Psoas muscle (tissue), 8 donors: ENCODE data around the gene DIP2C. TPM values are rescaled to one million over a fixed set of nuclear protein-coding genes. Genes with fewer than 3 reads are reported as not detected.

Source experiments
- ATAC-seq, 4 donors: fragments of 200-7000 bp; cut with Tn5 transposase; one replicate each; pipeline ENCODE4 v1.9.1; 2020; ENCODE audit warnings: moderate library complexity in 3 of 4, mild to moderate bottlenecking in 2 of 4
- DNase-seq, 2 donors: peaks; one replicate each; pipeline ENCODE4 v3.0.0-alpha.2; 2020
- H3K27ac ChIP-seq: fragments of 200-600 bp; one replicate; pipeline ENCODE4 v1.8.0; 2022
- H3K27me3 ChIP-seq, 3 donors: fragments of 200-600 bp in 1 of 3; one replicate each; pipeline versions ENCODE4 v1.6.1 to v1.8.0; 2013 to 2022; ENCODE audit warnings: low read length in 2 of 3, mild to moderate bottlenecking in 2 of 3, moderate library complexity in 1 of 3; ENCODE audit not compliant: insufficient read depth in 3 of 3
- H3K36me3 ChIP-seq, 2 donors: fragments of 200-600 bp in 1 of 2; one replicate each; pipeline versions ENCODE4 v1.6.1 to v1.8.0; 2013 to 2022; ENCODE audit warnings: low read depth in 1 of 2, mild to moderate bottlenecking in 1 of 2, moderate library complexity in 1 of 2; ENCODE audit not compliant: insufficient read depth in 1 of 2
- H3K4me1 ChIP-seq: fragments of 200-600 bp; one replicate; pipeline ENCODE4 v1.8.0; 2022
- H3K4me3 ChIP-seq: fragments of 200-600 bp; one replicate; pipeline ENCODE4 v1.8.0; 2022; ENCODE audit warnings: mild to moderate bottlenecking
- H3K9me3 ChIP-seq: fragments of 200-600 bp; one replicate; pipeline ENCODE4 v1.8.0; 2022
- WGBS, 3 donors: extraction: QIAGEN DNeasy Blood & Tissue Kit; methylation state at CpG; one replicate each; pipeline versions ENCODE4 v1.1.6 to v1.1.7; 2013; 5-methylcytosine and 5-hydroxymethylcytosine counted together
- intact Hi-C, 2 donors: fragments of 100-400 bp; cut with DNase I; formaldehyde crosslinking; loops; one replicate each; pipeline versions ENCODE4 v1.11.0 to v1.14.2; 2022
- polyA plus RNA-seq, 3 donors: library from polyadenylated mRNA; stranded (reverse); fragments of 200-250 nt; gene quantifications; one replicate each; pipeline ENCODE4 v1.2.3, GENCODE V29; 2013
- total RNA-seq, 4 donors: library from RNA; stranded (reverse); fragmentation: NEBNext Ultra II Directional in 2 of 4; extraction: Animal tissue kit (Norgen Biotek cat#: 25700) in 2 of 4; gene quantifications; one replicate each; pipeline versions ENCODE4 v1.2.1 to v1.2.4, GENCODE V29; 2021 to 2023
- TF ChIP-seq, protein P1 (sequence below): fragments of 200-600 bp; IDR thresholded peaks from one replicate; pipeline ENCODE4 v1.8.0; 2022; ENCODE audit warnings: antibody characterized with exemption
- donor health status: healthy with polysubstance abuse.
- donor health status: DM: no; HTN: no; CAD: no; lungs with moderate emphysema.
- donor health status: Bipolar disorder and iron deficiency.
- donor health status: healthy.
- donor health status: DM: yes; HTN: yes; CAD: no.
- donor health status: DM: no; HTN: no; CAD: no.
- donor health status: DM: no; HTN: no; CAD: no.
- donor health status: DM: yes; HTN: yes; CAD: no.

Gene DIP2C
- total and polyA plus RNA-seq, 7 donors, result 7.7 to 32.0 (median 25.0) TPM

DNA sequence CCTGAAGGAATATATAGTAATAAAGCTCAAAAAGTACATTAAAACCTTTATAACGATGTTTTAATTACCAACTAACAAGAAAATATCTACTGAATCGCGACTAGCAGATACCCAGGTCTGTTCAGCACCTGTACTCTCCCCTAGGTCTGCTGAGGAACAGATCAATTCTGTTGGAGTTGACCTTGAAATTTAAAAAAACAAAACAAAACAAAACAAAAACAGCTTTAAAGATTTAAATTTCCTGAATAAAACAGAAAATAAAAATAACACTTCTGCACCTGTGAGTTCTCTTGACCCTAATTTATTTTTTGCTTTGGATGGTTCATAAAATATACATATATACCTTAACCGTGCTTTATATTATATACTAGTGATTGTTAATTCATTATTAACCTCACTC lies 24.6 kb downstream of the DIP2C start:
- intact Hi-C loops, result no loop called here
- Histone ChIP-seq H3K9me3 (no peaks in the 10 kb centered on the region), H3K4me3 (no peak overlapping the region), H3K27me3 (peaks cover 0 to 3% (median 0%) of the 10 kb centered on the region in 3 donors), H3K4me1 (peaks cover 54% of the 10 kb centered on the region), H3K36me3 (no peaks in the 10 kb centered on the region), H3K27ac (no peak overlapping the region)
- 94 to 97% (median 96%) methylated on average over 4 of the region's 4 CpGs for WGBS, 3 donors
- DNase-seq (no peak), ATAC-seq (no peak)
- TF ChIP-seq, protein P1, sequence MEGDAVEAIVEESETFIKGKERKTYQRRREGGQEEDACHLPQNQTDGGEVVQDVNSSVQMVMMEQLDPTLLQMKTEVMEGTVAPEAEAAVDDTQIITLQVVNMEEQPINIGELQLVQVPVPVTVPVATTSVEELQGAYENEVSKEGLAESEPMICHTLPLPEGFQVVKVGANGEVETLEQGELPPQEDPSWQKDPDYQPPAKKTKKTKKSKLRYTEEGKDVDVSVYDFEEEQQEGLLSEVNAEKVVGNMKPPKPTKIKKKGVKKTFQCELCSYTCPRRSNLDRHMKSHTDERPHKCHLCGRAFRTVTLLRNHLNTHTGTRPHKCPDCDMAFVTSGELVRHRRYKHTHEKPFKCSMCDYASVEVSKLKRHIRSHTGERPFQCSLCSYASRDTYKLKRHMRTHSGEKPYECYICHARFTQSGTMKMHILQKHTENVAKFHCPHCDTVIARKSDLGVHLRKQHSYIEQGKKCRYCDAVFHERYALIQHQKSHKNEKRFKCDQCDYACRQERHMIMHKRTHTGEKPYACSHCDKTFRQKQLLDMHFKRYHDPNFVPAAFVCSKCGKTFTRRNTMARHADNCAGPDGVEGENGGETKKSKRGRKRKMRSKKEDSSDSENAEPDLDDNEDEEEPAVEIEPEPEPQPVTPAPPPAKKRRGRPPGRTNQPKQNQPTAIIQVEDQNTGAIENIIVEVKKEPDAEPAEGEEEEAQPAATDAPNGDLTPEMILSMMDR, result no peak

DNA sequence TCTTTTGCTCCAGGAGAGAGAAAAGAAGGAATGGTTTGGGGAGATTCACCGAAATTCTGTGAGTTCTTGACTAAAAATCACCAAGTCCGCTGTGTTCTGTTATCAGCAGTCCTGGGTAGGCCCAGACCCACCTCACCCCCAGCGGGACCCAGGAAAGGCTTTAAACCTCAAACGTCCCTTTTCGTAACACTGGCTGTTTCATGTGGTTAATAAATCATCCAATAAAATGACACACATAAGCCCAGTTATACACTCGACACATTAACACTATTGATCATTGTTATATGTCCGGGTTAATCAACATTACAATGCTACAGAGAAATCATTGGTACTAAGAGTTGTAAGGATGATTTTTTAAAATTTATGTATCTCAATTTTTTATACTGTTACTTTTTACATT lies 25.2 kb downstream of the DIP2C start:
- no peak for DNase-seq
- intact Hi-C loops, result no loop called here
- Histone ChIP-seq H3K27ac (no peak overlapping the region), H3K36me3 (no peaks in the 10 kb centered on the region), H3K4me3 (no peak overlapping the region), H3K9me3 (no peaks in the 10 kb centered on the region), H3K27me3 (peaks cover 0 to 3% (median 0%) of the 10 kb centered on the region in 3 donors), H3K4me1 (peaks cover 60% of the 10 kb centered on the region)
- TF ChIP-seq, protein P1, result no peak
- ATAC-seq, result no peak
- WGBS, 3 donors, result 91 to 96% (median 92%) methylated on average over 7 of the region's 7 CpGs

DNA sequence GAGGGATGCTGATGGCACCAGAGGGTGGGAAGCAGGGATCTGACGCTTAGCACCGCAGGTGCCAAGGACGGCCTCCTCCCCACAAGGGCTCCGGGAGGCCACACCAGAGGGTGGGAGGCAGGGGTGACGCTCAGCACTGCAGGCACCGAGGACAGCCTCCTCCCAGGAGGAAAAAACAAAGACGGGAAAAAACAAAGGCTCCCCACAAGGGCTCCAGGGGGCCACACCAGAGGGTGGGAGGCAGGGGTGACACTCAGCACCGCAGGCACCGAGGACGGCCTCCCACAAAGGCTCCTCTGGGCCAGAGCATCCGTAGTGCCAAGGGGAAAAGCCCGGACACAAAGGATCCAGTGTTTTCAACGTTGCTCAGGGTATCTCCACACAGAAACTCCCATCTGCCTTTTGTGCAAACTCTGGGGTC lies 25.6 kb downstream of the DIP2C start:
- Histone ChIP-seq H3K4me3 (no peak overlapping the region), H3K9me3 (no peaks in the 10 kb centered on the region), H3K27ac (no peak overlapping the region), H3K36me3 (no peaks in the 10 kb centered on the region), H3K4me1 (peaks cover 62% of the 10 kb centered on the region), H3K27me3 (peaks cover 0 to 3% (median 0%) of the 10 kb centered on the region in 3 donors)
- no peak for DNase-seq
- intact Hi-C loops, result no loop called here
- no peak for ATAC-seq
- 57 to 68% (median 59%) methylated on average over 13 of the region's 13 CpGs for WGBS, 3 donors
- TF ChIP-seq, protein P1, result no peak

DNA sequence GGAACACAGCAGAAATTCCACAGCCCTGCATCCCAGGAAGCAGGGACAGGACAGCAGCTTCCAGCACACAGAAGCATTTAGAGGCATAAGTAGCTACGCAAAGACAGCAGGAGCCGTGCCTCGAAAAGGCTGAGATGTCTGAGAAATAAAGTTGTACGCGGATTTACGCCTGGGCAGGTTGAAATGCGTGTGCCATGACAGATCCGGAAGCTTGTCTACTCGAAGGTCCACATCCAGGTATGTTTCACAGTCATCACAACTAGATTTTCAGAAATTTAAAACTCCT lies 26.1 kb downstream of the DIP2C start:
- Histone ChIP-seq H3K36me3 (no peaks in the 10 kb centered on the region), H3K4me3 (no peak overlapping the region), H3K27ac (no peak overlapping the region), H3K27me3 (peaks cover 0 to 3% (median 0%) of the 10 kb centered on the region in 3 donors), H3K4me1 (peaks cover 62% of the 10 kb centered on the region), H3K9me3 (no peaks in the 10 kb centered on the region)
- DNase-seq, result no peak
- WGBS, 3 donors, result 89 to 92% (median 91%) methylated on average over 9 of the region's 9 CpGs
- ATAC-seq, result no peak
- TF ChIP-seq, protein P1, result no peak
- intact Hi-C loops, result no loop called here

DNA sequence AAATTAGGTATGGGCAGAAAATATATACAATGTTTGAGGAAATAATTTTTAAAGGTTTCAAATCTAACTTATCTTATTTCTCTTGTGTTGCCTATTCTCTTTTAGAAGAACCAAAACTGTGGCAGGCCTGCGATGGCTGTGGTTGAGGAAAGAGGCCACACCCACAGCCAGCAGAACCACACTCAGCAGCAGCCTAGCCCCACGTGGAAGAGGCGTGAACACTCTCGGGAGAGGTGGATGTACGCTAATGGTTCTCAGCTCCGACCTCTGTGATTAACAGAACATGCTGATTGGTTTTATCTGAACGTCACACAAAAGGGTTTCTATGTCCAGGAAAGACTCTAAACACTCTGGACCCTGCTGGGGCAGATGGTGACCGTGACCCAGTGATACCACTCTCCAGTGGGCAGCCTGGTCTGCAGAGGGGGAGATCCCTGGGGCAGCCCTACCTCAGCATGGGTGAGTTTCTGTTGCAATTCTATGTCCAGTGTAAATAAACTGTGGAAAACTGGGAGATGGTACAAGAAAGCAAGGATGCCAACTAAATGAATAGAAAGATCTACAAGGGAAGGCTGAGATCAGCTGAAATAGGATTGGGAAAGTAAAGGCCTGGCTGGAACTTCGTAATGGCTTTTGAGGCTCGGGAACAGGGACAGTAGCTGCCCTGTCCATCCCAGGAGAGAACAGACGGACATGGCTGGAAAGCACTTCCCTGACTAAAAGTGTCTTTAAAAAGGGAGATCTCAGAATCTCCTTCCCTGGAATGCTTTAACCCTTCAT lies 26.6 kb downstream of the DIP2C start:
- no peak for ATAC-seq
- H3K9me3 ChIP-seq, result no peaks in the 10 kb centered on the region
- H3K27me3 ChIP-seq, result no peaks in the 10 kb centered on the region
- DNase-seq, result no peak
- intact Hi-C loops, result no loop called here
- no peaks in the 10 kb centered on the region for H3K36me3 ChIP-seq
- 72 to 74% (median 72%) methylated on average over 11 of the region's 11 CpGs for WGBS, 3 donors
- TF ChIP-seq, protein P1, result no peak
- no peak overlapping the region for H3K27ac ChIP-seq
- no peak overlapping the region for H3K4me3 ChIP-seq
- peaks cover 61% of the 10 kb centered on the region for H3K4me1 ChIP-seq
